Measurements from ENCODE around the gene AOC2.

AOC2 gene

GRCh38 chr17:42809250-42809649 lies 35.1 kb upstream of the AOC2 start:
- in situ Hi-C loops (cut with HindIII; ENCODE audit: low pct_unique_long_range_greater_than_20kb, low sequenced_read_pairs) = no loop called here
- no peak for DNase-seq (ENCODE audit: low read depth in 1 of 2, low spot score in 1 of 2)
- no peak for TF ChIP-seq JUND (IDR thresholded peaks at IDR 0.05; ENCODE audit: low read depth)

GRCh38 chr17:42814633-42815399 lies 29.6 kb upstream of the AOC2 start:
- TF ChIP-seq JUND (IDR thresholded peaks at IDR 0.05; ENCODE audit: low read depth) = no peak
- in situ Hi-C loops (cut with HindIII; ENCODE audit: low pct_unique_long_range_greater_than_20kb, low sequenced_read_pairs) = no loop called here
- no peak for DNase-seq (ENCODE audit: low read depth in 1 of 2, low spot score in 1 of 2)

- DNase-seq (ENCODE audit: low read depth in 1 of 2, low spot score in 1 of 2) = no peak
- no peak for TF ChIP-seq JUND (IDR thresholded peaks at IDR 0.05; ENCODE audit: low read depth)
- in situ Hi-C loops (cut with HindIII; ENCODE audit: low pct_unique_long_range_greater_than_20kb, low sequenced_read_pairs) = no loop called here
Observed at GRCh38 chr17:42817866-42818265, 26.5 kb upstream of the AOC2 start.

- DNase-seq (ENCODE audit: low read depth in 1 of 2, low spot score in 1 of 2) = no peak
- in situ Hi-C loops (cut with HindIII; ENCODE audit: low pct_unique_long_range_greater_than_20kb, low sequenced_read_pairs) = no loop called here
- no peak for TF ChIP-seq JUND (IDR thresholded peaks at IDR 0.05; ENCODE audit: low read depth)
Observed at GRCh38 chr17:42818379-42818778, 26.0 kb upstream of the AOC2 start.

- peak in 1 of 2 experiments; percentile 80 for DNase-seq (ENCODE audit: low read depth in 1 of 2, low spot score in 1 of 2)
- in situ Hi-C loops (cut with HindIII; ENCODE audit: low pct_unique_long_range_greater_than_20kb, low sequenced_read_pairs) = no loop called here
- no peak for TF ChIP-seq JUND (IDR thresholded peaks at IDR 0.05; ENCODE audit: low read depth)
Observed at GRCh38 chr17:42819939-42820535, 24.3 kb upstream of the AOC2 start.

- in situ Hi-C loops (cut with HindIII; ENCODE audit: low pct_unique_long_range_greater_than_20kb, low sequenced_read_pairs) = no loop called here
- no peak for DNase-seq (ENCODE audit: low read depth in 1 of 2, low spot score in 1 of 2)
- TF ChIP-seq JUND (IDR thresholded peaks at IDR 0.05; ENCODE audit: low read depth) = no peak
Observed at GRCh38 chr17:42821176-42821575, 23.2 kb upstream of the AOC2 start.

- no peak for TF ChIP-seq JUND (IDR thresholded peaks at IDR 0.05; ENCODE audit: low read depth)
- no peak for DNase-seq (ENCODE audit: low read depth in 1 of 2, low spot score in 1 of 2)
- in situ Hi-C loops (cut with HindIII; ENCODE audit: low pct_unique_long_range_greater_than_20kb, low sequenced_read_pairs) = no loop called here
Observed at GRCh38 chr17:42827472-42827871, 16.9 kb upstream of the AOC2 start.

- in situ Hi-C loops (cut with HindIII; ENCODE audit: low pct_unique_long_range_greater_than_20kb, low sequenced_read_pairs) = no loop called here
- no peak for TF ChIP-seq JUND (IDR thresholded peaks at IDR 0.05; ENCODE audit: low read depth)
- DNase-seq (ENCODE audit: low read depth in 1 of 2, low spot score in 1 of 2) = no peak
Observed at GRCh38 chr17:42830971-42831370, 13.4 kb upstream of the AOC2 start.

GRCh38 chr17:42832213-42832933 lies 12.0 kb upstream of the AOC2 start:
- TF ChIP-seq JUND (IDR thresholded peaks at IDR 0.05; ENCODE audit: low read depth) = no peak
- in situ Hi-C loops (cut with HindIII; ENCODE audit: low pct_unique_long_range_greater_than_20kb, low sequenced_read_pairs) = no loop called here
- no peak for DNase-seq (ENCODE audit: low read depth in 1 of 2, low spot score in 1 of 2)

- no peak for TF ChIP-seq JUND (IDR thresholded peaks at IDR 0.05; ENCODE audit: low read depth)
- DNase-seq (ENCODE audit: low read depth in 1 of 2, low spot score in 1 of 2) = peak; percentile 93 to 94
- in situ Hi-C loops (cut with HindIII; ENCODE audit: low pct_unique_long_range_greater_than_20kb, low sequenced_read_pairs) = no loop called here
Observed at GRCh38 chr17:42832934-42833766, 11.2 kb upstream of the AOC2 start, which contains the start of gene PSME3. Gene PSME3, plus strand, starts transcription at chr17:42833397. Its CDS starts 235 bp downstream, at chr17:42833632.

- in situ Hi-C loops (cut with HindIII; ENCODE audit: low pct_unique_long_range_greater_than_20kb, low sequenced_read_pairs) = no loop called here
- no peak for DNase-seq (ENCODE audit: low read depth in 1 of 2, low spot score in 1 of 2)
- no peak for TF ChIP-seq JUND (IDR thresholded peaks at IDR 0.05; ENCODE audit: low read depth)
Observed at GRCh38 chr17:42833767-42834422, 10.5 kb upstream of the AOC2 start.

- no peak for DNase-seq (ENCODE audit: low read depth in 1 of 2, low spot score in 1 of 2)
- no peak for TF ChIP-seq JUND (IDR thresholded peaks at IDR 0.05; ENCODE audit: low read depth)
- in situ Hi-C loops (cut with HindIII; ENCODE audit: low pct_unique_long_range_greater_than_20kb, low sequenced_read_pairs) = no loop called here
Observed at GRCh38 chr17:42835732-42836131, 8.6 kb upstream of the AOC2 start.

Data from T47D (cell line).